Measurements from ENCODE around the gene TRPC1.

Gene TRPC1

GRCh38 chr3:142779591-142779990 is 55.8 kb downstream of the TRPC1 start (continued):
- TF ChIP-seq ZNF280D (tag by site-specific recombination; IDR thresholded peaks at IDR 0.05), result no peak
- no peak for TF ChIP-seq ZFP3 (tag by site-specific recombination; IDR thresholded peaks at IDR 0.05; ENCODE audit: low read depth)
- TF ChIP-seq GLI4 (tag by site-specific recombination; IDR thresholded peaks at IDR 0.05), result no peak
- no peak for TF ChIP-seq ZBTB6 (tag by site-specific recombination; IDR thresholded peaks at IDR 0.05)
- no peak for TF ChIP-seq ZSCAN16 (tag by site-specific recombination; IDR thresholded peaks at IDR 0.05)
- TF ChIP-seq ZNF10 (tag by site-specific recombination; IDR thresholded peaks at IDR 0.05), result no peak
- no peak for TF ChIP-seq BCL6B (tag by site-specific recombination; IDR thresholded peaks at IDR 0.05)
- no peak for TF ChIP-seq ZNF366 (tag by site-specific recombination; conservative IDR thresholded peaks at IDR 0.05)
- no peak for TF ChIP-seq ZNF600 (tag by site-specific recombination; IDR thresholded peaks at IDR 0.05)

- TF ChIP-seq ZNF792 (tag by site-specific recombination; IDR thresholded peaks at IDR 0.05) (no peak), ZNF266 (tag by site-specific recombination; IDR thresholded peaks at IDR 0.05; ENCODE audit: low read depth) (no peak), ZNF664 (tag by site-specific recombination; IDR thresholded peaks at IDR 0.05) (no peak), RBAK (tag by site-specific recombination; IDR thresholded peaks at IDR 0.05) (no peak), ZNF366 (tag by site-specific recombination; conservative IDR thresholded peaks at IDR 0.05) (no peak), ZNF510 (tag by site-specific recombination; IDR thresholded peaks at IDR 0.05; ENCODE audit: insufficient replicate concordance) (no peak), ZNF2 (tag by site-specific recombination; IDR thresholded peaks at IDR 0.05) (no peak), ZNF416 (tag by site-specific recombination; IDR thresholded peaks at IDR 0.05) (no peak), SETDB1 (IDR thresholded peaks at IDR 0.05; ENCODE audit: insufficient read length, low read length) (no peak), ZNF658 (tag by site-specific recombination; IDR thresholded peaks at IDR 0.05) (no peak), MYNN (tag by site-specific recombination; IDR thresholded peaks at IDR 0.05; ENCODE audit: borderline replicate concordance) (no peak), ZBTB6 (tag by site-specific recombination; IDR thresholded peaks at IDR 0.05) (no peak), ZNF701 (tag by site-specific recombination; IDR thresholded peaks at IDR 0.05) (no peak), ZSCAN5A (tag by site-specific recombination; IDR thresholded peaks at IDR 0.05) (no peak), ZFP69B (tag by site-specific recombination; IDR thresholded peaks at IDR 0.05) (no peak)
- no peak overlapping the region for H3K27ac ChIP-seq (ENCODE audit: extremely low read depth, low read depth, low read length)
- H3K36me3 ChIP-seq (ENCODE audit: control insufficient read depth in 2 of 2, insufficient read depth in 1 of 2, low read length in 2 of 2), result peaks cover 0 to 4% of the 10 kb centered on the region in 2 experiments; a peak in 1 of 3 replicates
- ChIA-PET POLR2A (no interaction called here), CTCF (no interaction called here)
- H3K9me3 ChIP-seq (ENCODE audit: control insufficient read depth, insufficient read depth, low read depth, low read length), result no peaks in the 10 kb centered on the region
- no peaks in the 10 kb centered on the region for H3K4me1 ChIP-seq (ENCODE audit: control insufficient read depth, insufficient read depth, low read length)
- no peak overlapping the region for H3K4me3 ChIP-seq (ENCODE audit: low read depth, low read length)
These were observed 58.8 kb downstream of the TRPC1 start for GRCh38 chr3:142782616-142783015.
